NCI-H1930 (cell line): ENCODE measurements around the gene ANP32E.
"Not testable (repeated sequence)": the region's sequence is repeated elsewhere in the genome, so short reads cannot be mapped to it uniquely, and the experiment has no call there.

ENCODE experiments used
- DNase-seq, 2 experiments: peaks; one replicate each; lab custom pipeline; 2025; lab: John Stamatoyannopoulos, UW

Gene ANP32E

GRCh38 chr1:150256554-150257341 is 20.8 kb upstream of the ANP32E start:
- no peak for DNase-seq

DNA sequence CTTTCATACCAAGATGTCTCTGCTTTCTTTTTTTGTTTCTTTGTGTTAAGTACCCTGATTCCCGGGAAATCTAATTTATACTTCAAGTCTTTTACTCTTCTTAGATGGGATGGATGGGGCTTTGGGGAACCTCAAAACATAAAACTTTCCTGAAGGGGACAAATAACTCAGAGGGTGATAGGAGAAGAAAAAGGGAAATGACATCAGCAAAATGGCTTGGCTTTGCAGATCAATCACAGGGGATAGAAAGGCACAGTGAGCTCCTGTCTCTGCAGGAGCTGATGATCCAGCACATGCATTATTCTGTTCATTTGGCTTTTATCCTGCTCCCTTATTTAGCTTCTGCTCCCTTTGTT is 20.3 kb upstream of the ANP32E start:
- no peak for DNase-seq

- DNase-seq, result no peak
Measured at GRCh38 chr1:150249936-150250335, 14.0 kb upstream of the ANP32E start.

- no peak for DNase-seq
Measured at GRCh38 chr1:150243003-150243402, 7.1 kb upstream of the ANP32E start.

- DNase-seq, result no peak
Measured at GRCh38 chr1:150237746-150238145, 1.8 kb upstream of the ANP32E start.

- not testable (repeated sequence) for DNase-seq
Measured at GRCh38 chr1:150237176-150237575, 1.3 kb upstream of the ANP32E start.

DNA sequence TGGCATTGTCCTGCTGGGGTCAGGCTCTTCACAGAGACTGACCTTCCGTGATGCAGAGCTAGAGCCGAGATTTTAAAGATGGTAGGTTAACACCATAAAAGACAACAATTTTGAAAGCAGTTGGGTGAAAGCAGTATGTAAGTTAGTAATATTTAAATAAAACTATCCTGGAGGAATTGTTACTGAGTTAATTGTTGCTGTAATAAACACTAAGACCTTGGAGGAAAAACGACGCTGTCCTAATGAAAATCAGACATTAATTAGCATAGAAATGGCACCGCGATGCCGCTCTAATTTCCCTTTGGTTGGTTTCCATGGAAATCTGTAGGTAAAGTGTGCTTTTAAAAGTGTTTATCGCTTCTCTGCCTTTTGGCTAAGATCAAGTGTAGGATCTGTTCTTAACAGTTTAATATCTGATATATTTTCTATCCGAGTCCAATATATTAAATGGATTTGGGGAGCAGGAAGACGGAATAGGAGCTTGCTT is 745 bp upstream of the ANP32E start:
- DNase-seq, result no peak

GRCh38 chr1:150235294-150235851 is 539 bp downstream of the ANP32E start:
- no peak for DNase-seq

- peak; percentile 22 to 30 for DNase-seq
Measured at GRCh38 chr1:150234566-150235293, 1.2 kb downstream of the ANP32E start.

- DNase-seq, result no peak
Measured at GRCh38 chr1:150234309-150234565, 1.7 kb downstream of the ANP32E start.

DNA sequence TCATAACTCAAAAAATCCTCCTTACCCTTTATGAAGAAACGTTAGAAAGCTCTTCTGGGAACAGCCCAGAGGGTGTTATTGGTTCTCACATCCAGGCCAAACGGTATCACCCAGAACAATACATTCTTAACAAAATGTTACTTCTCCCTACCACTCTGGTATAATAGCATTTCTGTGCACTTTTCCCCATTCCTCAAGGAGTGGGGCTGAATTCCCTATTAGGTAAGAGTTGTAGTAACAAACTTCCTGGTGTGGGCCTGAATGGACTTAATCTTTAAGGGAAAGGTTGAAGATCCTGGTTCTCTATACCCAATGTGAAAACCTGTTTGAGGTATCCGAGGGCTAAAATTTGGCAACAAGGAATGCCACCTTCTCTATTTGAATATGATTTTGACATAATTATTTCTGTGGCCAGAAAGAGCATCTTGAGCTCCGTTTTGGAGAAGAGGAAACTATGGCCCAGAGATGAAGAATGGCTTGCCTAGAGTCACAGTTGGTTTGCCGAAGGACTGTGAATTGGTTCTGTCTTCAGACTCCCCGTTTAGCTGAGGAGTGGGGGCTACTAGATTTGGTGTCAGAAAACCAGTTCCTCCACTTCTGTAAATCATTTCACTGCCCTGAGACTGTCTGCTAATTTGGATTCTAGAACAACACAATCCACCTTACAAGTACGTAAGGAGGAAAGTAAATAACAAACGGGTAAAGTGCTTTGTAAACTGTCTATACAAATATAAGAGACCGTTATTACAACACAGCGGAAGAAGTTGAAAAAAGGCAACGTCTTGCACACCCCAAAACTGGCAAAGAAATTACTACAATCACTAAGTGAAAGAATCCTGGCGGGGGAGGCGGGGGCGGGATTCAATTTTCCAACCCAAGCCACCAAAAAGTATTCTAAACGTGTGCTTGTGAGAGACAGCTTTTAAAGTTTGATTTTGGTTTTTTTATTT is 2.3 kb downstream of the ANP32E start:
- DNase-seq, result no peak

GRCh38 chr1:150232921-150233320 is 3.0 kb downstream of the ANP32E start:
- DNase-seq, result not testable (repeated sequence)

GRCh38 chr1:150228246-150228645 is 7.7 kb downstream of the ANP32E start:
- not testable (repeated sequence) for DNase-seq

DNA sequence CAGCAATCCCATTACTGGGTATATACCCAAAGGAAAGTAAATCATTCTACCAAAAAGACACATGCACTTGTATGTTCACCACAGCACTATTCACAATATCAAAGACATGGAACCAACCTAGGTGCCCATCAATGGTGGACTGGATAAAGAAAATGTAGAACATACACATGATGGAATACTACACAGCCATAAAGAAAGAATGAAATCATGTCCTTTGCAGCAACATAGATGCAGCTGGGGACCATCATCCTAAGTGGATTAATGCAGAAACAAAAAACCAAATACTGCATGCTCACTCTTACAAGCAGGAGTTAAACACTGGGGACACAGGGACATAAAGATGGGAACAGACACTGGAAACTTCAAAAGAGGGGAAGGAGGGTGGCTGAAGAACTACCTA is 8.7 kb downstream of the ANP32E start:
- DNase-seq, result no peak

DNA sequence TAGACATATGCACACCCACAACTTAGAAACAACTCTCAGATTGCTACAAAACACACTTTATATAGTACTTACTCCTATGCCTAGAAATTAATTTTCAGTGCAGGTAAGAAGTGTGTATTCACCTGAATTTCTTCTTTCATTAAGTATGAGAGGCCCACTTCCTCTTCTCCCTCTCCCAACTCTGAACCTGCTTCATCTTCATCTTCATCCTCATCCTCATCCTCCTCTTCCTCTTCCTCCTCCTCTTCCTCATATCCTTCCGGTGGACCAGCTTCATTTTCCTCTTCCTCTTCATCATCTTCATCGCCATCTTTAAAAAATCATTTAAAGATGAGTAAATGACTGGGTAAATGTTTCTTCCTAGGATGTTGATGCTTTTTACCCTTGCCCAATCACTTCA is 9.4 kb downstream of the ANP32E start:
- no peak for DNase-seq

GRCh38 chr1:150225546-150225945 is 10.4 kb downstream of the ANP32E start:
- DNase-seq, result no peak

- DNase-seq, result no peak
Measured at GRCh38 chr1:150224983-150225382, 10.9 kb downstream of the ANP32E start.

GRCh38 chr1:150221552-150221951 is 14.4 kb downstream of the ANP32E start:
- no peak for DNase-seq

DNA sequence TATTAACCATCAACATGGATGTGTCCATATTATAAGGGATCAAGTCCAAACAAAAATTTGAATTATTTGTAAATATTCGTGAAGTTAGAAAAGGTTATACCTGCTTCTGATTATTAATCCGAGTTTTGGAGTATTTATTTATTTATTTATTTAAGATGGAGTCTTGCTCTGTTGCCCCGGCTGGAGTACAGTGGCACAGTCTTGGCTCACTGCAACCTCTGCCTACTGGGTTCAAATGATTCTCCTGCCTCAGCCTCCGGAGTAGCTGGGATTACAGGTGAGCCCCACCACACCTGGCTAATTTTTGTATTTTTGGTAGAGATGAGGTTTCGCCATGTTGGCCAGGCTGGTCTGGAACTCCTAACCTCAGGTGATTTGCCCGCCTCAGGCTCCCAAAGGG is 20.1 kb downstream of the ANP32E start:
- DNase-seq, result not testable (repeated sequence)

- DNase-seq, result not testable (repeated sequence)
Measured at GRCh38 chr1:150214099-150214756, 21.7 kb downstream of the ANP32E start.
